ENCODE results near the gene PSMA8. TPM values are rescaled to one million over a fixed set of nuclear protein-coding genes. Genes with fewer than 3 reads are reported as not detected.
"Not testable (repeated sequence)": the region's sequence is repeated elsewhere in the genome, so short reads cannot be mapped to it uniquely, and the experiment has no call there.

Gene PSMA8
- total RNA-seq, 1 donor from 2014 or later: not detected

- H3K36me3 ChIP-seq (ENCODE audit: control insufficient read depth, insufficient read depth, low read length): no peaks in the 10 kb centered on the region
- TF ChIP-seq, protein P1, sequence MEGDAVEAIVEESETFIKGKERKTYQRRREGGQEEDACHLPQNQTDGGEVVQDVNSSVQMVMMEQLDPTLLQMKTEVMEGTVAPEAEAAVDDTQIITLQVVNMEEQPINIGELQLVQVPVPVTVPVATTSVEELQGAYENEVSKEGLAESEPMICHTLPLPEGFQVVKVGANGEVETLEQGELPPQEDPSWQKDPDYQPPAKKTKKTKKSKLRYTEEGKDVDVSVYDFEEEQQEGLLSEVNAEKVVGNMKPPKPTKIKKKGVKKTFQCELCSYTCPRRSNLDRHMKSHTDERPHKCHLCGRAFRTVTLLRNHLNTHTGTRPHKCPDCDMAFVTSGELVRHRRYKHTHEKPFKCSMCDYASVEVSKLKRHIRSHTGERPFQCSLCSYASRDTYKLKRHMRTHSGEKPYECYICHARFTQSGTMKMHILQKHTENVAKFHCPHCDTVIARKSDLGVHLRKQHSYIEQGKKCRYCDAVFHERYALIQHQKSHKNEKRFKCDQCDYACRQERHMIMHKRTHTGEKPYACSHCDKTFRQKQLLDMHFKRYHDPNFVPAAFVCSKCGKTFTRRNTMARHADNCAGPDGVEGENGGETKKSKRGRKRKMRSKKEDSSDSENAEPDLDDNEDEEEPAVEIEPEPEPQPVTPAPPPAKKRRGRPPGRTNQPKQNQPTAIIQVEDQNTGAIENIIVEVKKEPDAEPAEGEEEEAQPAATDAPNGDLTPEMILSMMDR (IDR thresholded peaks at IDR 0.05; ENCODE audit: insufficient read depth, low read length, severe bottlenecking): no peak
- FAIRE-seq (no peak), DNase-seq (ENCODE audit: low read depth) (no peak)
- no peak overlapping the region for H3K4me3 ChIP-seq (ENCODE audit: low read depth, low read length)
- H3K27me3 ChIP-seq (ENCODE audit: control insufficient read depth, insufficient read depth, low read length): no peaks in the 10 kb centered on the region
Measured at GRCh38 chr18:26196605-26197004, 62.9 kb downstream of the PSMA8 start.

GRCh38 chr18:26202001-26202400, 68.3 kb downstream of the PSMA8 start:
- not testable (repeated sequence) for FAIRE-seq; H3K36me3 ChIP-seq (ENCODE audit: control insufficient read depth, insufficient read depth, low read length); H3K4me3 ChIP-seq (ENCODE audit: low read depth, low read length); H3K27me3 ChIP-seq (ENCODE audit: control insufficient read depth, insufficient read depth, low read length); DNase-seq (ENCODE audit: low read depth)

GRCh38 chr18:26205318-26205717, 71.6 kb downstream of the PSMA8 start:
- no peak for DNase-seq (ENCODE audit: low read depth)
- Histone ChIP-seq H3K27me3 (ENCODE audit: control insufficient read depth, insufficient read depth, low read length) (no peaks in the 10 kb centered on the region), H3K36me3 (ENCODE audit: control insufficient read depth, insufficient read depth, low read length) (no peaks in the 10 kb centered on the region), H3K4me3 (ENCODE audit: low read depth, low read length) (no peak overlapping the region)
- FAIRE-seq: no peak
- TF ChIP-seq, protein P1 (IDR thresholded peaks at IDR 0.05; ENCODE audit: insufficient read depth, low read length, severe bottlenecking): no peak

DNA sequence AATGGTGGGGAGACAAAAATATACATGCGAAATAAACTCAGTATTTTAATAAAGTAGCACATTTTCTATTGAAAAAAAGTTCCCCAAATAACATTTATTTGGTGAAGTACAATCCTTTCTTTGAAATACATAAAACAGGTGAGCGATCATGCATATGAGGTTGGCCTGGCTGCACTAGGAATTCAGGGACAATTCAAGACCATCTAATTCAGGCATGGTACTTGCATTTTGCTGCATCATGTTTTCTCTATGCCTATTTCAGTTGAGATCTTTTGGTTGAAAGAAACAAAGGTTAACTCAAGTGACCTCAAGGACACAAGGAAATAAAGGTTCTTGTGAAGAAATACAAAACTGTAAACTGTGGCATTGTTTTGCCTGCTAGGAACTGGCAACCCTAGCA, 72.8 kb downstream of the PSMA8 start:
- TF ChIP-seq, protein P1 (IDR thresholded peaks at IDR 0.05; ENCODE audit: insufficient read depth, low read length, severe bottlenecking): no peak
- no peak for DNase-seq (ENCODE audit: low read depth)
- H3K4me3 ChIP-seq (ENCODE audit: low read depth, low read length): no peak overlapping the region
- H3K27me3 ChIP-seq (ENCODE audit: control insufficient read depth, insufficient read depth, low read length): no peaks in the 10 kb centered on the region
- FAIRE-seq: no peak
- no peaks in the 10 kb centered on the region for H3K36me3 ChIP-seq (ENCODE audit: control insufficient read depth, insufficient read depth, low read length)

- no peak overlapping the region for H3K4me3 ChIP-seq (ENCODE audit: low read depth, low read length)
- no peaks in the 10 kb centered on the region for H3K36me3 ChIP-seq (ENCODE audit: control insufficient read depth, insufficient read depth, low read length)
- FAIRE-seq (no peak), DNase-seq (ENCODE audit: low read depth) (peak; percentile 25)
- H3K27me3 ChIP-seq (ENCODE audit: control insufficient read depth, insufficient read depth, low read length): no peaks in the 10 kb centered on the region
- TF ChIP-seq, protein P1 (IDR thresholded peaks at IDR 0.05; ENCODE audit: insufficient read depth, low read length, severe bottlenecking): no peak
Measured at GRCh38 chr18:26207937-26208336, 74.3 kb downstream of the PSMA8 start.

GRCh38 chr18:26208977-26209376, 75.3 kb downstream of the PSMA8 start:
- Histone ChIP-seq H3K36me3 (ENCODE audit: control insufficient read depth, insufficient read depth, low read length) (no peaks in the 10 kb centered on the region), H3K4me3 (ENCODE audit: low read depth, low read length) (no peak overlapping the region), H3K27me3 (ENCODE audit: control insufficient read depth, insufficient read depth, low read length) (no peaks in the 10 kb centered on the region)
- DNase-seq (ENCODE audit: low read depth) (no peak), FAIRE-seq (no peak)
- TF ChIP-seq, protein P1 (IDR thresholded peaks at IDR 0.05; ENCODE audit: insufficient read depth, low read length, severe bottlenecking): no peak

All from bronchial epithelial cell (primary cell).